Fibroblast of skin of abdomen (primary cell): ENCODE measurements around the gene PRKCZ.

Experiments used
- DNase-seq: peaks from one replicate; pipeline ENCODE4 v3.0.0-alpha.2; 2013

Gene PRKCZ

GRCh38 chr1:2067981-2068380 is 17.8 kb downstream of the PRKCZ start:
- no peak for DNase-seq

GRCh38 chr1:2068951-2069350 is 18.7 kb downstream of the PRKCZ start:
- no peak for DNase-seq

DNA sequence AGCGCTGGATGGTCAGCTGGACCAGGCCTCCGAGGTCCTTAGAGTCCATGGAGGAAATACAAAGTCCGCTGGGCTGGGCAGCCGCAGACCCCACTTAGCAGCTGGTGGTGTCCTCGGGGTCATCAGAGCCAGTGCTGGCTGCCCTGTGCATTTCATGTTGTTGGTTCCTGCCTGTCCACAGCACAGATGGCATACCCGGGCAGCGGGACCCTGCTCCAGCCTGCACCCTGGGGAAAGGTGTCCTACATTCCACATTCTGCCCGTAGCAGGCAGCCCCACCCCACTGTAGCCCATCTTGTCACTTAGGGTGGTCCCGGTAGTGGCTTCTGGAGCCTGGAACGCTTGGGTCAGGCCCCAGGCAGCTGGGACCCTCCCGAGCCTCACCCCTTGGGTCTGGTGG is 19.8 kb downstream of the PRKCZ start:
- no peak for DNase-seq

DNA sequence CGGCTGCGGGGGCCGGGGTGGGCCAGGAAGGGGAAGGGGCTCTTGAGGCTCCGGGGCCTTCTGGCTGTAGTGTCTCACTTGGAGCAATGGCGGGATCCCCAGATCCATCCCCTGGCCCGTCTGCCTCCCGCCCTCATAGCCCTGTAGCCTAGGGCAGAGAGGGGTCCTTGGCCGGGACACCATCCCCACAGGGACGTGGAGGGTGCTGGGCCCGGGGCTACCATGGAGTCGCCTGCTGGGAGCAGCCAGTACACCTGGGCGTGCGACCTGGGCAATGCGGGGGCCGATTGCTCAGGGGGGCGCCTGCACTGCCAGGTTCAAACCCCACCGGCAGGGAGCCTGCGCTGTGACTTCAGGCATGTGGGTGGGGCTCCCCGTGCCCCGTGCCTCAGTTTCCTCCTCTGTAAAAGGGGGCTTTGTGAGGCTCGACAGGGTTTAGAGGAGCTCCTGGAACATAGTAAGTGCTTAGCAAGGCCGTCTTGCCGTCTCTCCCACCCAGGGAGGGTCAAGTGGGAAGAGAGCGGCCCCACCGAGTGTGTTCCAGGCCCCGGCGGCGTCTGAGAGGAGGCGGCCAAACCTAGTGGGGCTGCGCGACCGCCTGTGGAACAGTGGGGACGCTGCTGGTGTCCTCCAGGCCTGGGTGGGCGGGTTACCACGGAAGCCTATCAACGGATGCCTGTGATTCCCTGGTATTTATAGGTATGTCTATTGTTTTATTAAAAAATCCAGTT is 20.8 kb downstream of the PRKCZ start:
- DNase-seq: no peak

GRCh38 chr1:2072109-2072806 is 22.0 kb downstream of the PRKCZ start:
- no peak for DNase-seq

GRCh38 chr1:2072891-2073290 is 22.7 kb downstream of the PRKCZ start:
- no peak for DNase-seq

DNA sequence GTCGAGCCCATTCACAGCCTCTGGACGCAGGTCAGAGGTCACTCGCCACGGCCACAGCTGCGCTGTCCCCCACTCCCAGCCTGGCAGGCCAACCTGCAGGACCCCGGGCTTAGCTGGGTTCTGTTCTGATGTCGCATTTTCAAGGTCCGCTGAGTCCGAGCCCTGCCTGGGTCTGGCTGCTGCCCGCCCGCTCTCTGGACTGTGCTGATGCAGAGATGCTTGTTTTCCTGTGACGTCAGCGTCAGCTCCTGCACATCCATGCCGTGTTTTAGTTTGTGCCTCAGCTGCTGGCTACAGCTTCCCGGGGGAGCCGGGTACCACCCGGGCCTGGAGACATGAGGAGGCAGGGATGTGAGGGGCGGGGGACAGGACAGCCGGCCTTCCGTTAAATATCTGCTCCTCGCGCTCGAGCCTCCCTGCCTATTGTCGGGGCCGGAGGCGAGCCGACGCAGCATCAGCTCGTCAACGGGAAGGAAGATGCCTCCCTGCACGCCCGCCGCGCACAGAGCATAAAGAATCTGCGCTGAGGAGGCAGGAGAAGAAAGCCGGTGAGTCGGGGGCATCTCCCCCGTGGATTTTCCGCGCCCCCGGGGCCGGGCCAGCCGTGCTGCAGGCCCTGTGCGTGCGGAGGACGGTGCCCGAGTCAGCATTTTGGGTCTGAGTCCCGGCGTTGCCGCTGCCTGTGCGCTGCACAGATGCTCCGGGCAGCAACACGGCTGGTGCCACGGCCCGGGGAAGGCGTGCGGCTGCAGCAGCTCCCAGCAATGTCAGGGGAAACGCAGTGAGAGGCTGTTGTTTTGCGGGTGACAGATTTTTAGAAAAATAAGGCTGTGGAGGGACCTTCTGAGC is 23.4 kb downstream of the PRKCZ start:
- DNase-seq: peak; percentile 51

GRCh38 chr1:2074396-2074795 is 24.2 kb downstream of the PRKCZ start:
- no peak for DNase-seq

DNA sequence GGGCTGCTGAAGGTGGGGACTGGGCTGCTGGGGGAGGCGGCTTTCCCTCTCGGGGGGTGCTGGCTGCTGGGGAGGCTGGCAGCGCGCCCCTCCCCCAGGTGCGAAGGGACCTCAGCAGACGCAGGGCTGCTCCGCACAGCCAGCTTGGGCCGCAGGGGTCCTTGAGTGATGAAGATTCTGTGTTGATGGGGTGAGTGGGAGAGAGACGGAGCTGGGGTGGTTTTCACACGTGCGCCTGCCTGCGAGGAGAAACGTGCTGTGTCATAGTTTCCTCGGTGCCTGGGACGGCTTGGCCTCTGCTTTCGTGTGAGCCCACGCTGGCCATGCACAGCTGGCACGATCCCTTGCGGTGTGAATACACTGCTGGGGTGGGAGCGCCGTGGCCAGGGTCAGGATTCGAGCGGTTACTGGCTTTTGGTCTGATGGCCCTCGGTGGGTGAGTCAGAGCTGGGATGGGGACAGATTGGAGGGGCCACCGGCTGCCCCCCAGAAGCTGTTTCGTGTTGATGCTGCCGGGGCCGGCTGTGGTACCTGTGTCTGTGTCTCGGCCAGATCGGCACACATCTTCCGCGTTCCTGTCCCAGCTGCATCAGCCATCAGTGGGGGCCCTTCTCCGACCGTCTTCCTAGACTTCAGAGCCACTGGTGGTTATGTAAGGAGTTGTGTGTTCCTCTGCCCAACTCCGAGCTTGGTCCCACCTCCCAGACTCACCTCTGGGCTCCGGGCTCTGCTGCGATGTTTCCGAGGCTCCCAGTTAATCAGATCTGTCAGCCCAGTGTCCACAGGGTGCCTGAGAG is 24.9 kb downstream of the PRKCZ start:
- DNase-seq: no peak

DNA sequence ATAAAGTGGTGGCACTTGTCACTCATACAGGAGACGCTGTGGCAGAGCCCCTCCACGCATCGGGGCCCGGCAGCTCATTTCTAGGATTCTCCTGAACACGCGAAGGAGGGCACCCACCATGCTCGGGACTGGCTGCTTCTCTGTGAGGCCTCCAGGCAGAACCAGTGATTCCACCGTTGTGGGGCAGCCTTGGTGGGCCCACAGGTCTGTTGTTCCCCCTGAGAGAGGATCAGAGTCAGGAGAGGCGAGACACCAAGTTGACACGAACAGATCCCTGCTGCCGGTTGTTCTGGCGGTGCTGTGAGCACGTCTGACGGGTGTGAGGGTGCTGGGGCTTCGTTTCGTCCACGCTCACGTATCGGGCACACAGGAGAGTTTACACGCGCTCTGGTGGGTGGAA is 26.6 kb downstream of the PRKCZ start:
- no peak for DNase-seq

GRCh38 chr1:2078170-2078569 is 28.0 kb downstream of the PRKCZ start:
- no peak for DNase-seq

DNA sequence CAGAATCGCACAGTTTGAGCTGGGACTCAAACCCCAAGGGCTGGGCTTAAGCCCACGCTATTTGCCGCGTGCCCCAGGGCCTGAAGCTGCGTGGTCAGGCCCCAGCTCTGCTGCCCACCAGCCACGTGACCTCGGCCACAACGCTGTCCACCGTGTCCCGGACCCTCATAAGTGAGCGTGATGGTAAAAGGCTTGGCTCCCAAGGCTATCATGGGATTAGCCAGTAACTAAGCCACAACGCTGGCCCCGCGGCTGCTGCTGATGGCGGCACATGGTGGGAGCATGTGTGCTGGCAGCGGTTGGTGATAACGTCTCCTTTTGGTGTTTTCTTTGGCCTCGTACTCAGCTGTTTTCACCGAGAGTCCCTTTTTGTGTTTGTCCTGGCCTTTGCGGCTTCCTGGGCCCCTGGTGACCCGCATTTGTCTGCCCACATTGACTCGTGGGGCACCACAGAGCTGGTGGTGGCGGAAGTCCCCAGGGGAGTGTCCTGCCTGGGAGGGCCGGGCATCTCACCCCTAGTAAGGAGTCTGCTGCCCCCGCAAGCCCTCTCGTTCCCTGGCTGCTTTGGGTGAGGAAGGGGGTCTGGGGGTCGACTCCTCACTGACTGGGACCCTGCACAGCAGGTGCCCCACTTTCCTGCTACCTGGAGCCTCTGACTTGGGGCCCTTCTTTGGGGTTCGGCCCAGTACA is 29.3 kb downstream of the PRKCZ start:
- no peak for DNase-seq

DNA sequence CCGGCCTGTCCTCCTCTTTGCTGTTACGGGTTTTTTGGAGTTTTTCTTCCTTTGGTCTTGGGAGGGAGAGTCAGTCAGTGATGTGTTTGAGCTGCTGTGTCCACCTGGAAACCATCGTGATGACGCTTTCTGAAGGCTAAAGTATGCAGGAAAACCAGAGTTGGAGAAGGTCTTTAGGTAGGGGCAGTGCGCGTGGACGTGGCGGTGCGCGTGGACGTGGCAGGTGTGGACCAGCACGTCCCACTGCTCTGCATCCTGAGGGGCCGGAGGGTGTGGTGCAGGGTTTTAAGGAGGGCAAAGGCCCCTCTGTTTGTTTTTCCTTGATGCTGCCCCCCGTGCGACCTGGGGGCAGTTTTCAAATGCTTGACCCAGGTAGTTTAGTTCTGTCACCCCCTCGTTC is 29.9 kb downstream of the PRKCZ start:
- DNase-seq: no peak

DNA sequence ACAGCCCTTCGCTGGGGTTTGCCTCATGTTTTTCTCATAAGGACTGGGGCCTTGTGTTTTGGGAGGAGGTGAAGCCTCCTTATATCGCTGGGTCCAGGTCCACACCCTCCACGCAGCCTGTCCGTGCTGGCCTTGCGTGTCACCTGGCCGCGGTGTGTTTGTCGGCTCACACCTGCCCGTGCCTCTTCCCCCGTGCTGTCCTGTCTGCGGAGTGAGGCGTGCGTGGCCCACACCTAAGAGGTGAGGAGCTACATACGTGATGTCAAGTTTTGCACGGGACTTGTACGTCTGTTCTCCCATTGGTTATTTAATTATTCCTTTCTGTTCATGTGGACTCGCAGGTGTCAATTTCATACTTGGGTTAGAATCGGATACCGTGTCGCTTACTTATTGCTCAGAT is 30.7 kb downstream of the PRKCZ start:
- no peak for DNase-seq

DNA sequence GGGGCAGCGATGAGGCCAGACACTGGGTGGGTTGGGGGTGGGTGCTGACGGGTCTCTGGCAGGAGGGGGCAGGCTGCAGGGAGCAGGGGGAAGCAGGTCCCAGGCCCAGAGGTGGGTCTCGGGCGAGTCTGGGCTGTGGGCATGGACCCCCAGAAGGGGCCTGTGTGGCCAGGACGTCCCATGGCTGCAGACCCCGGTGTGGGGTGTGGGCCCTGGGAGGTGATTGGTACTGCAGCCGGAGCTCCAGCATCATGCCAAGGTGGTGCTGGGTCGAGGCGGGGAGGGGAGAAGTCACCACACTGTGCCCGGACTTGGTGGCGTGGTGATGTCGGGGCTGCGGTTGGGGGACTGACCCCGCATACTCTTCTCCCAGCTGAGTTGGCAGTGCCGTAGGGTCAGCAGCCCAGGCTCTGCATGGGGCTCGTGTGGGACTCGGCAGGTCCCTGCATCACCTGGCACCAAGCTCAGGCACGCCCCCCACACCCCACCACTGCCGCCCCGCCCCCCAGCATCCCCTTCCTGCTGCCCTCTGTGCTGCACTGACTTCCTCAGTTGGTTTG is 31.2 kb downstream of the PRKCZ start:
- DNase-seq: no peak

DNA sequence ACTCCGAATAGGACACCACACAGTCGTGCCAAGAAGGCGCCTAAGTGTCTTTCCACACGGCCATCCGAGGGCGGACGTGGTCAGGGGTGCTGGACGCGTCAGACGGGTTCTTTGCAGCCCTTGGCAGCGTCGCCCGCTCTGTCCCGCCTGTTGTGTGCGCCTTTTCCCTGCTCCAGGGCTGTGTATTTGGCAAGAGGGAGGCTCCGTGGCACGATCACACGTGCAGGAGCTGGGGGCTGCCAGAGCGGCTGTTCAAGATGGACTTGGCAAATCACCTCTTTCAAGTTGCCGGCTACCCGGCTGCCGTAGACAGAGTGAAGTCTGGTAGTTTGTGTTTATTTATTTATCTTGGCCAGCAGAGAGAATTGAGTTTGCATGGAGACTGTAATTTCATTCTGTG is 31.9 kb downstream of the PRKCZ start:
- DNase-seq: no peak

DNA sequence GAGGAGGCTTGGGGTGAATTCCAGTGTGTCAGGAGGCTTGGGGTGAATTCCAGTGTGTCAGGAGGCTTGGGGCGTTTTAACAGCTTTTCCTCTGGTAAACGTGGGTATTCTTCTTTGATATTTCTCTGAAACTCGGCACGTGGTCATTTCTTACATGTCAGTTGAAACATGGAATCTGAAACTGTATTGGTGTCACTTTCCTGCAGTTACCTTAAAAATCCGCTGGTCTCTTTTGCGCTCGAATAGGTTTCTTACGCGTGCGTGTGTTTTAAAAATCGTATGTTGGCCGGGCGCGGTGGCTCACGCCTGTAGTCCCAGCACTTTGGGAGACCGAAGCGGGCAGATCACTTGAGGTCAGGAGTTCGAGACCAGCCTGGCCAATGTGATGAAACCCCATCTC is 33.5 kb downstream of the PRKCZ start:
- no peak for DNase-seq

- DNase-seq: no peak
Measured at GRCh38 chr1:2084306-2084705, 34.1 kb downstream of the PRKCZ start.

DNA sequence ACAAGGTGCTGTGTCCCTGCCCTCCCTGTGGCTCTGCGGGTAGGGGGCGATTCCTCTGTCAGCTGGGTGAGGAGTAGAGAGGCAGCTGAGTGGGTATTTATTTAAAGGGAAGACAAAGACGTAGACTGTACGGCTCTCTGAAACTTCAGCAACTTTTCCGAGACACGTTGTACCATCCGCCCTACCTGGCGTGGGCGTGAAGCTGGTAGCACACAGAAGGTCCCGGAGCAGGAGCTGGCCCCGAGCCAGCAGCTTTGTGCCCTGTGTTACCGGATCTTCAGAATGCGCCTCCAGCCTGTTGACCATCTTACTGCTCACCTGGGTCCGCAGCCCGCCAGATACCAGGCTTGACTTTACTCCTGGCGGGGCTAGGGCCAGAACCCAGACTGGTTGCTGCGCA is 34.9 kb downstream of the PRKCZ start:
- DNase-seq: no peak

DNA sequence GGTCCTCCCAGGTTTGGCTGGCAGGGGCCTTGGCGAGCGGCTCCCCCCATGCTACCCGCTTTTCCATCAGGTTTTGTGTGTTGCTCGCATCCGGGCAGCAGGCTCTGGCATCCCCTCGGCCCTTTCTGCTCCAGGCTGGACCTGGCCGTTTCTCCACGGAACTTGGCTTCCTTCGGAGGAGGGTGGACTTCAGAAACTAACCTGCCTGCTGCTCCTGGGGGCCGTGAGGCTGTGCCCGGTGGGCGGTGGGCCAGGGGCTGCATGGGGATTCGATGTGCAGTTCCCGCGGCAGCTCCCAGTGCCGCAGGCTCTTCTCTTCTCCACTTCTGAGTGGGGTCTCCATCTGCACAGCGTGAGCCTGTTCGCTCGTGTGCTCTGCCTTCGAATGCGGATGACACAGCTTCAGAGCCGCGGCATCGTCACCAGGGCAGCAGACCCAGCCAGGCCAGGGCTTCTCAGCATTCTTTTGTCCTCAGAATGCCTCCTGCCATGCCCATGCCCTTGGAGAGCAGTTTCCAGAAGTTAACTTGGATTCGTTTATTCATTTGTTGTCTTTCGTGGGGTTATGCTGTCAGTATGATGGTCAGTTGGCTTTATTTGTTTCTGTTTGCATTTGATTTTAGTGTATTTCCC is 36.4 kb downstream of the PRKCZ start:
- DNase-seq: no peak

DNA sequence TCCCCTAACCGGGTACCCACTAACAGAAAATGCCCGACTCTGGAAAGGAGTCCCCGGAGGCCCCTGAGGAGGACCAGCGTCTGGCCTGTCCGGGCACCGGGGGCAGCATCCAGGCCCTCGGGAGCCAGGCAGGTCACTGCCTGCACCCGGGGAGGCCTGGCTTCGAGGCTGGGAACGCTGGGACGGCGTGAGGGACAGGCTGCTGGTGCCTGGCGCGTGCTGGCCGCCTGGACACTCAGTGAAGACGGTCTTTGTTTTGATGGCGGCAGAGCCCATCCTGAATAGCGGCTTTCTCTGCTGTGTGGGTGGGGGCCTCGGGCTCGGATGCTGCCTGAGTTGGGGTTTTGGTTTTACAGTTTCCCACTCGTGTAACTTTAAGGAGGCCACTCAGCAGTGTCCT is 37.6 kb downstream of the PRKCZ start:
- DNase-seq: no peak
